SKM-1 (cell line): ENCODE measurements around the gene LAGE3.
A peak's percentile ranks its signal among the peaks of the same experiment; 100 is the strongest.
"Not testable (repeated sequence)": the region's sequence is repeated elsewhere in the genome, so short reads cannot be mapped to it uniquely, and the experiment has no call there.

Source experiments
- DNase-seq: peaks from one replicate; lab custom pipeline; 2025; ENCODE audit not compliant: unreplicated experiment; lab: John Stamatoyannopoulos, UW

LAGE3 gene

DNA sequence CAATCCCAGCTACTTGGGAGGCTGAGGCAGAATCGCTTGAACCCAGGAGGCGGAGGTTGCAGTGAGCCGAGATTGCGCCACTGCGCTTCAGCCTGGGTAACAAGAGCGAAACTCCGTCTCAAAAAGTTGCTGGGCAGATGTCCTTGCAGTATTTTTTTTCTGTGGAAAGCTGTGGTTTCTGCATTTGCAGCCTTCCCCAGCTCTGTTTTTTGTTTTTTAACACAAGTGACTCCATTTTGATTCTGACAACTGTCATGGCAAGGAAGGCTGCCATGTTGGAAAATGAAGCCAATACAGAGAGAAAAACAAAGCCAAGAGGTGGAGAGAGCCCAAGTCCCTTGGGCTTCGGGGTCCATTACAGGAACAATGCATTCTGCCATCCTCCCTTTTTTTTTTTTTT is 23.0 kb upstream of the LAGE3 start:
- DNase-seq, result no peak

DNA sequence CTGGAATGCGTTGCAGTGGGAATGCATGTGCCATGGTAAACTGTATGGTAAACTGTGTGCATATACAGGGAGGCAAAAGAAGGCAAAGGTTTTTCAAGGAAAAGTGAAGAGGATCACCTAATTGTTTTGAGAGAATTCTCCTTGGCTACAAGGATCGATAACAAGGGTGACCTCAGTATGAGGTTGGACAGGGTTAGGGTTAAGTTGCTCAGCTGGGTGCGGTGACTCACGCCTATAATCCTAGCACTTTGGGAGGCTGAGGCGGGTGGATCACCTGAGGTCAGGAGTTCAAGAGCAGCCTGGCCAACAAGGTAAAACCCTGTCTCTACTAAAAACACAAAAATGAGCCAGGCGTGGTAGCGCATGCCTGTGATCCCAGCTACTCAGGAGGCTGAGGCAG is 22.3 kb upstream of the LAGE3 start:
- DNase-seq, result not testable (repeated sequence)

DNA sequence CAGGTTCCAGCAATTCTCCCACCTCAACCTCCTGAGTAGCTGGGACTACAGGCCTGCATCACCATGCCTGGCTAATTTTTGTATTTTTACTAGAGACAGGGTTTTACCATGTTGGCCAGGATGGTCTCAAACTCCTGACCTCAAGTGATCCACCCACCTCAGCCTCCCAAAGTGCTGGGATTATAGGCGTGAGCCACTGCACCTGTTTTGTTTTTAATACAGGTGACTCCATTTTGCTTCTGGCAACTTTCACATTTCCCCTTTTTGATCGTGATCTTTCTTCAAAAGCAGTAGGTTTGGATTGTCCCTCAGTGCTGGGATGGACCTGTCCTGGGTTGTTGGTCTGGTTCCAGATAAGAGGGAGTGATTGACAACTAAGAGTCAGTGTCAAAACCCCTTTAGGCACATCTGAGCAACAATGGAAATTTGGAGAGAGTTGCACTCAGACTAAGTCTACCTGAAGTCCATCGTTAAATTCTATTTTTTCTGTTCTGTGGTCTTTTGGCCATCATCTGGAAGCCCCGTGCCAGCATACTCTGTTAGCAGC is 17.6 kb upstream of the LAGE3 start:
- not testable (repeated sequence) for DNase-seq

DNA sequence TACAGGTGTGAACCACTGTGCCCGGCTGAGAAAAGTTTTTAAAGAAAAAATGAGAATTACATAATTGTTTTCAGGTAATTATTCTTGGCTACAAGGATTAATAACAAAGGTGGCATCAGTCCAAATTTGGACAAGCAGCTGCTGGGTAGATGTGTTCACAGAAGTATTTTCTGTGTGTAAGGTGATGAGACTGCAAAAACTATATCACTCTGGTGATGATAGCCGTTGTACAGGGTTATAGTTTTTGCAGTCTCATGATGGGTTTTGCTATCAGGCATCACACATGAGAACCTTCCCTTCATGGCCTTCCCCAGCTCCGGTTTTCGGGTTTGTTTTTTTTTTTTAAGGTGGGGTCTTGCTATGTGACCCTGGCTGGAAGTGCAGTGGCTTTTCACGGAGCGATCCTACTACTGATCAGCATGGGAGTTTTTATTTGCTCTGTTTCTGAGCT is 16.4 kb upstream of the LAGE3 start:
- DNase-seq, result no peak

DNA sequence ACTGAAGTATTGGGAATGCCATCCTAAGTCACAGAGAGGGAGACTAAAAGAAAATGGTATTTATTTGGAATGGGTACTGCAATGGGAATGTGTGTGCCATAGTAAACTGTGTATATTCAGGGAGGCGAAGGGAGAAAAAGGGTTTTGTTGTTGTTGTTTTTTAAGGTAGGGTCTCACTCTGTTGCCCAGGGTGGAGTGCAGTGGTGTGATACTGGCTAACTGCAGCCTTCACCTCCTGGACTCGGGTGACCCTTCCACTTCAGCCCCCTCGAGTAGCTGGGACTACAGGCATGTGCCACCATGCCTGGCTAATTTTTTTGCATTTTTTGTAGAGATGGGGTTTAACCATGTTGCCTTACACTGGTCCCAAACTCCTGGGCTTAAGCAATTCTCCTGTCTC is 15.6 kb upstream of the LAGE3 start:
- no peak for DNase-seq

DNA sequence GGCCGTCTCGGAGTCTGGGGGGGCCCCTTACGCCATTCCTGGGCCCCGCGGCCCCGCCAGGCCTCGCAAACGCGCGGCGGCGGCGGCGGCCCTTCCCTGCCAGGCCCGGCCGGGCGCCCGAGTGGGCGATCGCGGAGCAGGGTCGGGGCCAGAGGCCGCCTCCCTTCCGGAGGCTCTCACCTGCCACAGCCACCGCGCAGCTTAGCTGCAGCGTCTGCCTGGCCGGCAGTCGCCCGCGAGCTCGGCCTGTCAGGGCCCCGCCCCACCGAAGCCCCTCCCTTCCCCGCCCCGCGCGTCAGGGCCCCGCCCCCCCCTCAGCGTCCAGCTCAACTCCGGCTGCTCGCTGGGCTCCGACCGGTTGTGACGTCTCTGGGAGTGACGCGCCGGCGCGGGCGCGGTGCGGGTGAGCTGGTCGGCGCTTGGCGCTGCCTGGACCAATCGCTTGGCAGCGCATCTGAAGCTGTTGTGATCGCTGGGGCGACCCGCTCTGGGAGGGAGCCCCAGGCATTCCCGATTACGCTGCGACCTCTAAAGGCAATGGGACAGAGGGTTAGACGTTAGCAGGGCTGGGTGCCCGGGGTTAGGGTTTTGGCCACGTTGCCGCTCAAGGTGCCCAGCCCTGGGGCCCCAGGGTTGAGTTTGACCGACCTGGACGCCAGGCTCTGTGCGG is 11.5 kb upstream of the LAGE3 start, which contains the start of gene SLC10A3:
TSS of gene SLC10A3 (minus strand) at position 216 of the 670 bp plus-strand sequence. CDS start 1,689 bp downstream, outside the sequence.
- peak; percentile 53 for DNase-seq

DNA sequence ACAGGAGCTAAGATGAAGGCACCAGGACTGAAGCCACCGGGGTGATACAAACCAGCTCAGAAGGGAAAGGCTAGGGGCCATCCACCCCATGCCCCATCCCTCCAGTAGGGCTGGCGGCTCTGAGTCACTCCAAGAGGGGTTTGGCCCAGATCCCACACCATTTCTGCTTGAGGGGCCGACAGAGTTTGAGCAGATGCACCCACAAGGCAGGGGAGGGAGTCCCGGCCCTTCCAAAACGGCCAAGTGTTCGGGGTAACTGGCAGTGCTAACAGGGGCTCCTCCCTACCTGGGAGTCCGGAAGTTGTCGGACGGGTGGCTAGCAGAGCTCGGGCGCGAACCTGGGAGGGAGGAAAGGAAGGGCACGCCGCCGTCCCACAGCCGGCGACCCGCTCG is 10.9 kb upstream of the LAGE3 start:
- no peak for DNase-seq

DNA sequence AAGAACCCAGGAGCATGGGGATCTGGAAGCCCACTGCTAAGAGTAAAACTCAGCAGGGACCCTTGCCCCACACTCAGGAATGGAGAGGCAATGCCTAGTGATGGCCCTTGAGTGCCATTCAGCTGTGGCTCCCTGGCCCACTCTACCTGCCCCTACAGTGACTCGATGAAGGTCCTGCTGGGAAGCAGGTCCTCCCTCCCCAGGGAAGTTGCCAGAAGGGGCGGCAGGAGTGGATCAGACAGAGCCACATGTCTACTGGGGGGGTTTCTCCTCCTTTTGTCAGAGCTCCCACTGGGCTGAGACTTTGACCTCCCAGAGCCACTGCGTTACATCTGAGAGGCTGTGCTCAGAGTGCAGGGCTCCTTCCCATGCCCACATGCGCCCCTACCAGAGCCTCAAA is 10.1 kb upstream of the LAGE3 start:
- DNase-seq, result no peak

DNA sequence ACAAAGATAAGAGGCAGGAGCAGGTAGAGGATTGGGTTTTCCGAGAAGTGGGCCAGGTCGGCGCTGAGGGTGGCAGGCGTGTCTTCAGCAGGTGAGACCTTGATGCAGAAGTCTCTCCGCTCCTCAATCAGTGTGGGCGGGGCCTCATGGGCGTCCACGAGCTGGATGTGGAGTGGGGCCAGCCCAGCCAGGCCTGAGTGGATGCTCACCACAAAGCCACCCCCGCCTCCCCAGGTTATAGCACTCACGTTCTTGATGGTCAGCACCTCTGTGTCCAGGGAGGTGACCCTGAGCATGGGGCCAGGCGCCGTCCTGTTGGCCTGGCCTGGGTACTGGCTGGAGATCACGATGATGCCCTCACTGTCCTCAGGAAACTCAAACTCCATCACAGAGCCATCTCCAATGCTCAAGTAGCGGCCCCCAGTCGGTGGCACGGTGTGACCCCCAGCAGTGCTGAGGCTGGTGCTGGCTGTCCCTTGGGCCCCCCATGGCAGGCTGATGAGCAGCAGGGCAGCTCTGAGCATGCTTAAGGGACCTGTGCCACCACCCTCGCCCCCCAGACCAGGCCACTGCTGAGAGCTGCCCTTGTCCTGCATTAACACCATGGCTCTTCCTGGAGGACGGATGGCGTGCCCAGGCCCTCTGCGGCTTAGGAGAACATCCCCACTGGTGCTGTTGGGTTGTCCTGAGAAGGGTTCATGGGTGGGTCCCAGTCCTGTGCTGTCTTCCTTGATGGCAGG is 9.4 kb upstream of the LAGE3 start:
- DNase-seq, result no peak

DNA sequence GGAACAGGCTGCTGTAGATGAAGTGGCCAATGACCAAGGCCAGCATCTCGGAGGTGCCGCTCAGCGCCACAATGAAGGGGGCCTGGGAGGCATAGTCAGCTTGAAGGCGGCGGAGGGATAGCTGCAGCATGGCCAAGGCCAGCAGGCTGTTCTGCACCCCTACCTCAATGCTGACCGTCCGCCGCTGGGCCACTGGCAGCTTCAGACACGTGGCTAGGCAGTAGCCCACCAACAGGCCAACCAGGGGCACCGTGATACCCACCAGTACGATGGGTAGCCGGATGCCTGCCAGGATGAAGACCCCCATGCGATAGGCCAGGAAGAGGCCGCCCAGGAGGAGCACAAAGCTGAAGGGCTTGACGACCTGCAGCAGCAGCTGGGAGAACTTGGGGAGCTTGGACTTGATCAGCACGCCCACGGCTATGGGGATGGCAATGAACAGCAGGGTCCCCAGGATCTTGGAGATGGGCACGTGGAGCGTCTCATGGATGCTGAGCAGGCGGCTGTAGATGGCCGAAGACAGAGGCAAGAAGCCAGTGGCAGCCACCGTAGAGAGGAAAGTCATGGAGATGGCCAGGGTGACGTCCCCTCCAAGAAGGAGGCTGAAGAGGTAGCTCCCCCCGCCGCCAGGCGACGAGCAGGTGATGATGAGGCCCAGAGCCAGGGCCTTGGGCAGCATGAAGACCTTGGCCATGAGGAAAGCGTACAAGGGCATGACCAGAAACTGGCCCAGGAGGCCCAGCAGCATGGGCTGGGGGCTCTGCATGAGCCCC is 8.6 kb upstream of the LAGE3 start:
- DNase-seq, result no peak

DNA sequence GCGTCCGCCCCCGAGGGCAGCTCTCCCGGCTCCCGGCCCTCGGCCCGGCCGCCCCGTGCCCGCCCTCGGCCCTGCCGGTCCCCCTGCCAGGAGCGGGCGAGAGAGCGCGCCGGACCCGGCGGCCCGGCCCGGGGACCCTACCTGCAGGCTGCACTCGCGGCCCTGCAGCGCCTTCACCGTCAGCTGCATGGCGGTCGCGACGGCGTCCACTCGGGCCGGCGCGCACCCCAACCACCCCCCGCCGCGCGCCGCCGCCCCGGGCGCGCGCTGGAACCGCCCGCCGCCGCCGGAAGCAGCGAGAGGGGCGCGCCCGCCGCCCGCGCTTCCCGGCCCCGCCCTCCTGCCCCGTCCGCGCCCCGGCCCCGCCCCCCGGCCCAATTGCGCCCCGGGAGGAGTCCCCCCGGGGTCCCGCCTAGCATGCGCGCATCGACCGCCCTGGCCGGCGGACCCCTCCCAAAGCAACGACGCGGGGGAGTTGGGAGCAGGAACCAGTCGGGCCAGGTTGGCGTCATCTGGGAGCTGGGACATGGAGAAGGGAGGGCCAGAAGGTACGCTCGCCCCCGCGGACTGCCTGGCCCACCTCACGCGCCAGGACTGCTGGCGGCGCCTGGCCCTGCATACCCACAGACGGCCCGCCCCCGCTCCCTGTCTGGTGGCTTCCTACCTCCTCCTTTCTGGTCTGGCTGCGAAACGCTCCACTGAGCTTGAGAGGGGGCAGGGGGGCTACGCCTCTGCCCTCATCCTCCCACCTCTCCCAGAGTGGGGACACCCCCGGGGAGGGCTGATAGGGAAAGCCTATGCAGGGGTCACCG is 7.5 kb upstream of the LAGE3 start, which contains the start of gene UBL4A:
TSS of gene UBL4A (minus strand) at position 220 of the 812 bp plus-strand sequence. CDS start at position 189, 31 bp downstream.
- DNase-seq, result no peak

DNA sequence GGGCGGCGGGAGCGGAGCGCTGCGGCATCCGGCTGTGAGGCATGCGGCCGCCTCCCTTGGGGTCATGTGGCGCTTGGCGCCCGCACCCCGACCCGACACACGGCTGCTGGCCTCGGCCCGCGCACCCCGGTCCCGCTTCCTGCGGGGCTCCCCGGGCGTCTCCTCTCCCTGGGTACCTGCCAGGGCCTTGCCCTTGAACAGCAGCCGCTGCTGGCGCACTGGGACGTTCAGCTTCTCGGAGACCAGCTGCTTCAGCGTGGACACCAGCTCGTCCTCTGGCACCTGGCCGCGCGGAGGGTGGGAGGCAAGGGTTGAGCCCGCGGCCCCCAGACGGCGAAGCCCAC is 6.9 kb upstream of the LAGE3 start:
- DNase-seq, result no peak

DNA sequence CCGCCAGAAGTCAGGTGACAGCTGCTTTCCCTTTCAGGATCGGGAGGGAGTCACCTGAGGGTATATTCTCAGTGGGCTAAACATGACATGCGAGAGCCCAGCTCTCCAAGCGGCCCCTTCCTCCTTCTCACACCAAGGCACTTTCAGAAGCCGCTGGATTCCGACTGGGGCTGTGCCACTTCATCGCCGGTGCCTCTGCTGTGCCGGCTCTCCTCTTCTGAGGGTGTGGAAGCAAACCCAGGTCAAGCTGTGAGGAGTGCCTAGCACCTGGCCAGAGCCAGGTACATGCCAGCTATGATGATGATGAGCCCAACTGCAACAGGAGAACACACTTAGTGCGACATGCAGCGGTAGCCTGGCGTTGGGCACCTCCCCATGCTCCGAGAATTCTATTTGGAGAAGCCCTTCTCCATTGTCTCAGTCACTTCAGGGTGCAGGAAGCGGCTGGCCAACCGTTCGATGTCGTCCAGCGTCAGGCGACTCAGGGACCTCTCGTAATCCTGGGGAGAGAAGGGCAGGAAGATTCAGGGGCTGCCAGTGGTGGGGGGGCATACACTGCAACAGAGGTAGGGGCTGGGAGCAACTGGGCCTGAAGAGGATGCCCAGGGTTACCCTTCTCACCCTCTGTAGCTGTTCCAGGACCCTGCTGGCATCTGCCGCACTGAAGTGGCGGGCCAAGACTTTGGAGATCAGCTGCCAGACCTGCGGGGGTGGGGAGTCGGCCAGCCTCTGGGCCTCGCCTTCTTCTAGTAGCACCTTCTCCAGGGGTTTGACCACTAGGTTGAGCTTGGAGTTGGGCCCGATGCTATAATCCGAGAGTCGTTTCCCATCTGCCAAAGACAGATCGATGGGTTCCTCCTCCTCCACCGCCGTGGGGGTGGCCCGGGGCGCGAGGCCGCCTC is 6.3 kb upstream of the LAGE3 start:
- no peak for DNase-seq

DNA sequence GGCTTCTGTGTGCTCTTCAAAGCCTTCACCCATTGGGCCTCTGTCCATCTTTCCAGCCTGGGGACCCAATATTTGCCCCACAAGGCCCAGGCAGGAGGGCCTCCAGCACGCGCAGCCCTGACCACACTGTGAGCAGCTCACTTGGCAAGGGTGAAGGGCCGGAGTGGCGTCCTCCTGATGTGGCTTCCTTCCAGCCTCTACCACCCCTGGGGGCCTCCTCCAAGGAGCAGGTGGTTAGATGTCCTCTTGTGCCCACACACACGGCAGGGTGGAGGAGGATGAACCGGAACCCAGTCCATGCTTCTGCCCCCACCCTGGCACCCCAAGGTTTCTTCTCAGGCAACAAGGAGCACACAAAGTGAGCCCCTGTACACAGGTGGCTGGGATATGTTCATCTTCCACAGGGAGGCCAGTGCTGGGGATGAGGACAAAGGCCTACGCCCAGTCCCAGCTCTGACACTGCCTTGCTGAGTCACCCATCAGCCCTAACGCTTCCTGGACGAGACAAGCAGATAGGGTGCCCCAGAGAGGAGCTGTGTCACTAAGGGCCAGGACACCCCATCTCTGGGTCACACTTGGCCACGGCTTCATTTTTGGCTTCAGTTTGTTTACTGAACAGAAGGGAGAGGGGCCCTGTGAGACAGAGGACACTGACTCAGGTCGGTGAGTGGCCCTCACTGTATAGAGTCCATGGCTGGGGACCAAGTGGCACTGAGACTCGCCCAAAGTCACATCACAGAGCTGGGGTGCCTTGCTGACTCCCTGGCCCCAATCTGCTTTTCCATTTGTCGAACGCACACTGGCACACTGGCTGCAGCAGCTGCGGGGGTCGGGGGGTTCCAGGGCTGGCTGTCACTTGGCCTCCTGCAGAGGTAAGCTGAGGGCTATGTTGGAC is 5.4 kb upstream of the LAGE3 start:
- no peak for DNase-seq

DNA sequence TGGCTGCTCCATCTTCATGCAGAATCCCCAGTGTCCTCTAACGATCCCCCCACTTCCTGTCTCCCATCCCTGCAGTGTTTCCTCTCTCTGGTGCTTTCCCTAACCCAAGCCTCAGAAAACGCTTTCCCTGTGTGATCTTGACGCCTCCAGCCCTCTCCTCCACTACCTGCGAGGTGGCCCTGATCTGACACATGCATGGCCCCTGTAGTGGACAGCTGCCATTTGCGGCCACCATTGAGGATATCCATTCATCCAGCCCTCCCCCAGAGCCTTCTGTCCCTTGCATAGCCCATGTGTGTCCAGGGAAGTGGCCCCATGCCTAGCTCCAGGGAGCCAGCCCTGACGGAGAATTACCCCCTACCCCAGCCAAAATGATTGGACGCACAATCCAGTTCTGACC is 4.2 kb upstream of the LAGE3 start:
- no peak for DNase-seq

DNA sequence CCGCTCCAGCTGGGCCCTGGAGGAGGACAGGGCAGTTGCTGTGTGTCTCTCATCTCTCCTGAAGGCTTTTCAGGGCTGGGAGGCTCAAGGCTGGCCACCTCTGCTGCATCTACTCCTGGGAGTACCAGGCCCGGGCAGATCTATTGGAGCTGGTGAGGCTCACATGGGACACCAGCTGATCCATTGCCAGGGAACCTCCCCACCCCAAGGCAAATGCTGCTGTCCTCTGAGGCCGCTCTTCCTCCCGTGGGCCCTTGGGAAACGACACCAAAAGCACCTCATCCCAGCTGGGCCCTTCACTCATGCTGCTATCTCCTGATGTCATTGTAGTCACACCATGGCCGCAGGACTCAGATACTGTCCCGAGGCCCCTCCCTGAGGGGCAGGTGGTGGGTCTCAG is 3.7 kb upstream of the LAGE3 start:
- DNase-seq, result no peak

DNA sequence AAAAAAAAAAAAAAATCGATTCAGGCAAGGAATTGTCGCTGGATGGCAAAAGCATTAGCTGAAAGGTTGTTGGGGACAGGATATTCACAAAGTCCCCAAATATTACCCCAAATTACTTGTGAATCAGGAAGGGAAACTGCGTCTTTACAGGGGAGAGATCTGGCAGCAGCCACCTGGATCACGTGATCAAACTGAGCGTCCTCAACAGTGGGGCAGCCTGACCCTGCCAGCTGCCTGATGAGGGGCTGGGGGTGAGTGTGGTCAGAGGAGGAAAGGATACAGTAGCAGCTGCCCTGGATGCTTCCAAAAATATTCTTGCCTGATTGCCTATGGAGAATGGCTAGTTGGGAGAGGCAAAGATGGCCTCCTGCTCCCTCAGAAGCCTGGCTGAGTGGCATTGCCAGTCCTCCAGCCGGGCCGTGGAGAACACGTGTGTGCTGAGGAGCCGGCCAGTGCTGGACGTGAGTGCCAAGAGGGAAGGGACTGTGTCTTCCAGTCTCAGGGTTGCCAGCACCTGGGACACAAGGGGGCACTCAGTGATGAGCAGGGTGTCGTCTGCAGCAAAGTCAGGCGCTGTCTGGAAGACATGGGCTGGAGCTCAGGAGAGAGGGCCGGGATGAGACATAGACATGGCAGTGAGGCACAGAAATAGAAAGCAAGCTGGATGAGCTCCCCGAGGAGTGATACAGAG is 3.0 kb upstream of the LAGE3 start:
- DNase-seq, result no peak

DNA sequence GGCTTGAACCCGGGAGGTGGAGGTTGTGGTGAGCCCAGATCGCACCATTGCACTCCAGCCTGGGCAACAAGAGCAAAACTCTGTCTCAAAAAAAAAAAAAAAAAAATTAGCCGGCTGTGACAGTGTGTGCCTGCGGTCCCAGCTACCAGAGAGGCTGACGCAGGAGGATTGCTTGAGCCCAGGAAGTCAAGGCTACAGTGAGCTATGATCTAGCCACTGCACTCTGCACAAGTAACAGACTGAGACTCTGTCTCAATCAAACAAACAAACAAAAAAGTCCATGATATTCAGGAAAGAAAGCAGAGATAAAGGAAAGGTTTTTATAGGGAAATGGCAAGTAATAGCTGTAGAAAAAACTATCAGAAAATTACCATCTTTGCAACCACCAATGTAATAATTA is 2.1 kb upstream of the LAGE3 start:
- no peak for DNase-seq
